Parietal lobe (tissue), 2 donors: ENCODE data around the gene FEM1A. TPM values are rescaled to one million over a fixed set of nuclear protein-coding genes. Genes with fewer than 3 reads are reported as not detected.

Experiments
- small RNA-seq: library from RNA; depleted of rRNA; stranded (forward); fragments of <200 nt; gene quantifications from one replicate; pipeline ENCODE3, GENCODE V24; 2014; ENCODE audit warnings: low replicate concordance
- total RNA-seq: library from RNA; depleted of rRNA; stranded (reverse); fragments of >200 nt; gene quantifications from one replicate; pipeline ENCODE4 v1.2.3, GENCODE V29; 2014

FEM1A gene, protein sequence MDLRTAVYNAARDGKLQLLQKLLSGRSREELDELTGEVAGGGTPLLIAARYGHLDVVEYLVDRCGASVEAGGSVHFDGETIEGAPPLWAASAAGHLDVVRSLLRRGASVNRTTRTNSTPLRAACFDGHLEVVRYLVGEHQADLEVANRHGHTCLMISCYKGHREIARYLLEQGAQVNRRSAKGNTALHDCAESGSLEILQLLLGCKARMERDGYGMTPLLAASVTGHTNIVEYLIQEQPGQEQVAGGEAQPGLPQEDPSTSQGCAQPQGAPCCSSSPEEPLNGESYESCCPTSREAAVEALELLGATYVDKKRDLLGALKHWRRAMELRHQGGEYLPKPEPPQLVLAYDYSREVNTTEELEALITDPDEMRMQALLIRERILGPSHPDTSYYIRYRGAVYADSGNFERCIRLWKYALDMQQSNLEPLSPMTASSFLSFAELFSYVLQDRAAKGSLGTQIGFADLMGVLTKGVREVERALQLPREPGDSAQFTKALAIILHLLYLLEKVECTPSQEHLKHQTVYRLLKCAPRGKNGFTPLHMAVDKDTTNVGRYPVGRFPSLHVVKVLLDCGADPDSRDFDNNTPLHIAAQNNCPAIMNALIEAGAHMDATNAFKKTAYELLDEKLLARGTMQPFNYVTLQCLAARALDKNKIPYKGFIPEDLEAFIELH
- 21.9 TPM for total RNA-seq

DNA sequence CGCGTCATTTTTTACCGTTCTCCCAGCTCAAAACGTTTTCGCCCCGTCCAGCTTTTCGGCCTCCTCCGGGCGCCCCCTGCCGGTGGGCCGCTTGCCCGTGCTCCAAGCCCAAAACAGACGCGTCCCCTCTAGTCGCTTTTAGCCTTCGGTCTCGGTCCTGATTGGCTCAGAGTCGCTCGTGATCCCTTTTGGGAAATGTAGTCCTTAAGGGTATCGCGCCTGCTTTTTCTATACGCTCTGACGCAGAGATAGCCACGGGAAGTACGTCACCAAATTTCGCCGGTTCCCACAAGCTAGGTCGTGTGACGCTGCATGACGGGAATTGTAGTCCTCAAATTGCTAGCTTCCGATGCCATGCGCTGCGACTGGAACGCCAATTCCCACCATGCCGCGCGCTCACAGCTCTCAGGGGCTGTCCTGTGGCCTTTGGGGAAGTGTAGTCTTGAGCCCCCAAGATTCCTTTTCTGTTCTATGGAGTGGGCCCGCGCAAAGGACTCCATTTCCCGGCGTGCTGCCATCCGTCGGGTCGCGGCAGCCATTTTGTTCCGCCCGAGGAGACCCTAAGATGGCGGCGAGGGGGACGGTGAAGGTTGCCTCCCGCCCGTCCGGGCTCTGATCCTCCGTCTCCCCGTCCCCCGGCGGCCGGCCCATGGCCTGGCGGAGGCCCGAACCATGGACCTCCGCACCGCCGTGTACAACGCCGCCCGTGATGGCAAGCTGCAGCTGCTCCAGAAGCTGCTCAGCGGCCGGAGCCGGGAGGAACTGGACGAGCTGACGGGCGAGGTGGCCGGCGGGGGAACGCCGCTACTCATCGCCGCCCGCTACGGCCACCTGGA, at the start of gene FEM1A:
TSS of gene FEM1A (plus strand) at position 552 of the 836 bp plus-strand sequence. CDS start at position 673, 121 bp downstream.

DNA sequence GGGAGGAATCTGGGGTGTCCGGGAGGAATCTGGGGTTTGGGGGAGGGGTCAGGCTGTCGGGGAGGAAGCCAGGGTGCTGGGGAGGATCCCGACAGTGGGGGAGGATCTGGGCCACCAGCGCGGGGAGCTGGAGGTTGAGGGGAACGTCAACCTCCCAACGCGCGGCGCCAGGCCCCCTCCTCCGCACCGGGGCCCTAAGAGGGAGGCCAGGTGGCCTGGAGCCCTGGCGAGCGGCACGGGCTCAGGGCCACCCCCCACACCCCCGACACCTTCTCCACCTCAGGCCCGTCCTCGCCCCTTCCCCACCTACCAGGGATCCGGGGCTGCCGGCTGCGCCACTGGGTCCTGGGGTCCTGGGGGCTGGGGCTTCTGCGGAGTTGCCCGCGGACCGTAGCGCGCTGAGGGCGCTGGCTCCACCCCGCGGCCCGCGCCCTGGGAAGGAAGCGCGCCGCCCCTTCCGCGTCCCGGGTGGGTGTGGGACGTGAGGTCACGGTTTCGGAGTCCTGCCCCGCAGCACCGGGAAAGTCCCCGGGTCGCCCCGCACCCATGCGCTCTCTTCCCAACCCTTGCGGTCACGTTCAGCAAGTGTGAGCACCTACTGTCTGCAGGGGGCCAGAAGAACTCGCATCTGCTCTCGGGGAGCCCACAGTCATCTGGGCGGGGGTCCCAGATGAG, 39.9 kb downstream of the FEM1A start, which contains the start of gene TICAM1:
TSS of gene TICAM1 (minus strand) at position 409 of the 675 bp plus-strand sequence. CDS start 13,335 bp downstream, outside the sequence.

Small RNA genes lying within 50 kb of the gene (small RNA-seq; reads per million reads assigned to genes)
- gene MIR7-3 = 0.46 reads per million, percentile 40 among the genes with 10 or more reads in this experiment

Other genes with a start within 250 kb of the FEM1A start
- gene SEMA6B, start 232.1 kb upstream of the FEM1A start, total RNA-seq = 36.9 TPM
- 6.9 TPM for gene TNFAIP8L1, start 152.2 kb upstream of the FEM1A start, total RNA-seq
- gene MYDGF, start 121.4 kb upstream of the FEM1A start, total RNA-seq = 28.8 TPM
- 12.5 TPM for gene DPP9, start 67.9 kb upstream of the FEM1A start, total RNA-seq
- gene TICAM1, start 40.0 kb downstream of the FEM1A start, total RNA-seq = 0.63 TPM
- 8.5 TPM for gene PLIN3, start 75.9 kb downstream of the FEM1A start, total RNA-seq
- gene ARRDC5, start 111.2 kb downstream of the FEM1A start, total RNA-seq = not detected
- 10.0 TPM for gene UHRF1, start 117.8 kb downstream of the FEM1A start, total RNA-seq
- 60.1 TPM for gene KDM4B, start 177.4 kb downstream of the FEM1A start, total RNA-seq